GM10266 (cell line): ENCODE measurements around the gene PLA2G4F.

Source experiments
- DNase-seq: peaks from one replicate; pipeline ENCODE4 v3.0.0; 2012; ENCODE audit errors: extremely low spot score
- CTCF ChIP-seq: IDR thresholded peaks from 2 replicates; pipeline ENCODE4 v1.5.1; 2012; ENCODE audit warnings: mild to moderate bottlenecking, low read depth; ENCODE audit not compliant: control insufficient read depth, insufficient read depth; ENCODE audit errors: missing control alignments

PLA2G4F gene

GRCh38 chr15:42157381-42157780 is 945 bp upstream of the PLA2G4F start:
- no peak for DNase-seq
- TF ChIP-seq CTCF, result no peak

- DNase-seq, result no peak
These were observed 742 bp downstream of the PLA2G4F start for GRCh38 chr15:42155546-42156242.

GRCh38 chr15:42154956-42155355 is 1.5 kb downstream of the PLA2G4F start:
- DNase-seq, result no peak
- TF ChIP-seq CTCF, result no peak

More at GRCh38 chr15:42155546-42156242, 742 bp downstream of the PLA2G4F start:
- no peak for TF ChIP-seq CTCF

GRCh38 chr15:42154212-42154941 is 2.1 kb downstream of the PLA2G4F start:
- no peak for TF ChIP-seq CTCF
- DNase-seq, result no peak

DNA sequence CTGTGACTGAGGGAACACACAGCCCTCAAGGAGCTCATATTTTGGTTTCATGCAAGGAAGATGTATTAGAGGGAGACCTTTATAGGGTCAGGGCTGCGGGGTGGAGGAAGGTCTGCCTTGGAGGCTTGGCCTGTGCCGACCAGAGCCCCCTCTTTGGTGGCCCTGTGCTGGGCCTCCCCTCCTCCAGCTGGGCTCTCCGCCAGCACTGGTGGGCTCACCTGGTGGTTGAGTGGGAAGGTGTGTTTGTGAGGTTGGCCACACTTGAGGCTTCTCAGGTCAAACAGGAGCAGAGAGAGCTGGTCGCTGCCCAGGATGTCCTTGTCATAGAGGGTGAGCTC is 2.6 kb downstream of the PLA2G4F start:
- no peak for DNase-seq
- no peak for TF ChIP-seq CTCF

- no peak for DNase-seq
- no peak for TF ChIP-seq CTCF
These were observed 3.3 kb downstream of the PLA2G4F start for GRCh38 chr15:42152921-42153698.

DNA sequence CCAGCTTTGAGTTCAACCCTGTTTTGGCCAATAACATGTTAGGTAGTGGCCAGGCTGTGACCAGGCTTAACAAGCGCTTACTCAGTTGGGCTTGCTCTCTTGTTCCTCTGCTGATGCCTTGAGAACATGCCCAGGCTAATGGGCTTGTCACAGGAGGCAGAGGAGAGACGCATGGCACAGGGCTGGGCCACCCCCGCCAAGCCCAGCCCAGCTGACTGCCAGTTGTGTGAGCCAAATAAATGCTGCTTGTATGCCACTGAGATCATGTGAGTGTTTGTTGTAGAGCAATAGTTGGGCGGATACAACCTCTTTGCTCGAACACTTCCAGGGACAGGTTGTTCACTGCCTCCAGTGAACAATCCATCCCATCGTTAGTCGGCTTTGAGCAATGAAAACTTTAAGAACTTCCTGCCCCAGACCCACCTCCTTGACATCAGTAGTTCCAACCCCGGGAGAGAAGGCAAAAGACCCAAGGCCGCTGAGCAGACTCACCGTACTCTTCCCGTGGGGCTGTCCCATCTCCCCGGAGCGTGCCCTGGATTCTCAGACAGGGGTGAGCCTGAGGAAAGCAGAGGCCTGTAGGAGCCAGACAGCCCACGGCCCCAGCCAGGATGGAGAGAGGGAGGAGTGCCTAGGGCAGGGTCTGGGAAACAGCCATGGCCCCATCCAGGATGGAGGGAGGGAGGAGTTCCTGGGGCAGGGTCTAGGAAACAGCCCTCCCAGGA is 4.1 kb downstream of the PLA2G4F start:
- DNase-seq, result no peak
- TF ChIP-seq CTCF, result no peak
